NCI-H2196 treated with DMSO at 0.1 percent for 48 hours (cell line): ENCODE results near the gene RIMBP2.

Experiments
- DNase-seq: peaks from one replicate; lab custom pipeline; 2025; ENCODE audit not compliant: unreplicated experiment; lab: John Stamatoyannopoulos, UW

The RIMBP2 gene

GRCh38 chr12:130394906-130395305 is 321.2 kb downstream of the RIMBP2 start:
- no peak for DNase-seq

DNA sequence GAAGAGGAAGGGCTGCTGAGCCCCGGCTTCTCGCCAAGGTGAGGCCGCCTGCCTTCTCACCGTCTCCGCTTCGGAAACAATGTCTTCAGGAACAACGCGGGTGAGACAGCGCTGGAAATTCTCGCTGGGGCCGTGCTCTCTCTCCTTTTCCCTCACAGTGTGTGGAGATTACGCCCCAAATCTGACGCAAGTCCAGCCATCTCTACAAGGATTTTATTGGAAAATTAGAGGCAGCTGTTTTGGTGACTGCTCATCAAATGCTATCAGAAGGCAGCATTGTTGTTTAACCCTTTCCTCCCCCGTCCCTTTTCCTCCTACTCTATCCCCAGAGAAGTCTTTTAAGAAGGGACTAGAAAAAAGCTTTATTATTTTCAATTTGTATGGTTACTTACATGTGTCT is 324.9 kb downstream of the RIMBP2 start:
- DNase-seq, result no peak

- DNase-seq, result no peak
These were observed 330.9 kb downstream of the RIMBP2 start for GRCh38 chr12:130385193-130385592.

DNA sequence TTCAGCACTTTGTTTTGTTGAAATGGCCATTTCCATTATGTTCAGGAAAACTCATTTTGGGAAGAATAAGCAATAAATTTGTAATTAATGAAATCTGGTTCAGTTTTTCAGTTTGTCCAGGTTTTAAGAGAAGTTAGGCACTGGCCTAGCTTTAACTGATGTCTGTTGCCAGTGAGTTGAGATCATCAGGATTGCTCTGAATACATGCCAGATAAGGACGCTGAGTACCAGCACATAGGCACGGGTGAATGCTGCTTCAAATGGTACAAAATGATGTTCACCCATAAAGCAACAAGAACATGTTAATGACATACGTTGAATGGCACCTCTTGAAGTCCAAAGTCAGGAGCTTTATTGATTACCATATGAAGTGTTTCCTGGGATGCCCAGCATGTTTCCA is 331.9 kb downstream of the RIMBP2 start:
- DNase-seq, result no peak

DNA sequence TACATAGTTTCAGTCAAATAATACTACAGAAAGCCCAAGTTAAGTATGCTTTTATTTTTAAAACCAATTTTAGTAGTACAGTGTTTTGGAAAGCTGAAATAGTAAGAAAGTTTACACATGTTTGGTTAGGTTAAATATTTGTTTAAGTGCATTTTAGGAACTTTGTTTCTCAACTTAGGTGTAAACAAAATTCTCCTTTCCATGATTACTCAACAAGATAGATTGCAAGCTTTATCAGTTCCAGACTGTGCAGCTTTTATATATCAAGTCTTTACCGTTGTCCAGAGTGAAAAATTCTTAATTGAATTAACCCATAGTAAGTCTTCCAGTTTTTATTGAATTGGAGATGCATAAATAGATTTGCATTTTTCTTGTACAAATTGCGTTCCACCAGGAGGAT is 333.3 kb downstream of the RIMBP2 start:
- DNase-seq, result no peak

DNA sequence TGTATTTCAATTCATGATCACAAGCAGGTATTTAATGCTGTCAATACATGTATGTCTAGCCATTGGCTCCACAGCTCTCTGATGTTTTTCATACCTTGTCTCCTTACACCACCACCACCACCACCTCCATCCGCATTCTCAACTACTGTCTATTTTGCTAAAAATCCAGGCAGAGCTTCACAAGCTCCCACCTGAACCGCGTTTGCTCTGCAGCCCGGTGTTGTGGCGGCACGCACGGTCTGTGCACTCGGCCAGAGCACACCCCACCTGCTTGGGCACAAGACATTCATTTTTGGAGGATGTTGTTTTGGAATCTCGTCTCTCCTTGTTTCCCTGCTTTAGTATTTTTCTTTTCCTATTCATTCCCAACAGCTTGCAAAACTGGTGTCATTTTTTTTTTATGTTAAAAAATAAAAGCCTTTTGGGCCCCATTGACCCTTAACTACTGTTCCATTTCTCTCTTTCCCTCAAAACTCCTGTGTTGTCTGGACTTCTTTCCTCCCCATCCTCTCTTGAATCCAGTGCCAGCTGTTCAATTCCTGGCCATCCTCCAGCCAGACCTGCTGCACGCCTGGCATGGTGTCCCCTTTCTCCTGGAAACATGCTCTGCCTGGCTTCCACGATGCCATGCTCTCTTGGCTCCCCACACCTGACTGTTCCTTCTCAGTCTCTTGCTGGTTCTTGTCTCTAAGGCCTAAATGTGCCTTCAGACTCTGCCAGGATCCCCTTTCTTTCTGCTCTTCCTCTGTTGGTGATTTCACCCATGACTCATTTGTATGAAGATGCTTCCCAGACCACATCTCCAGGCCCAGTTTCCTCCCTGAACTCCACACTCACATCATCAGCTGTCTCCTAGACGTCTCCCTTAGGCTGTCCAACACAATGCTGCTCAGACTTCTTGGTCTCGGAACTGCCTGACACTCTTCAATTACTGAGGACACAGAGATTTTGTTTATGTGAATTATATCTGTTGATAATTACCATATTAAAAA is 340.5 kb downstream of the RIMBP2 start:
- no peak for DNase-seq

GRCh38 chr12:130374083-130374482 is 342.0 kb downstream of the RIMBP2 start:
- no peak for DNase-seq

DNA sequence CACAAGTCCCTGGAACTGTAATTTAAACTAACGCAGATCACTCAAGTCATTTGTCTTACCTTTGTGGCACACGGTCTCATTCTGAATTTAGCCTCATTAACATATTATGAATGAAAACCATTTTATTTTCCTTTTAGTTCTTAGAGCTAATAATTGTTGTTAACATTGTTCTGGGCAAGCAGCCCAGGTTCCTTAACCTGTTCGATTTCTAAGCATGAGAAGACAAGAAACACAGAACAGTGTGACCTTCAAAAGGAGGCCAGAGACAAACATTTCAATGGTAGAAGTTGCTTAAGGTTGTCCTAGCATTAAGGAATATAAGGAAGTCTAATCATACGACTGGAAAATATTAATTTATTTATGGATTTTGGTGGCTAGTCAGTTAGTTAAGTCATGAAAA is 343.2 kb downstream of the RIMBP2 start:
- DNase-seq, result no peak

GRCh38 chr12:130371296-130371695 is 344.8 kb downstream of the RIMBP2 start:
- no peak for DNase-seq

DNA sequence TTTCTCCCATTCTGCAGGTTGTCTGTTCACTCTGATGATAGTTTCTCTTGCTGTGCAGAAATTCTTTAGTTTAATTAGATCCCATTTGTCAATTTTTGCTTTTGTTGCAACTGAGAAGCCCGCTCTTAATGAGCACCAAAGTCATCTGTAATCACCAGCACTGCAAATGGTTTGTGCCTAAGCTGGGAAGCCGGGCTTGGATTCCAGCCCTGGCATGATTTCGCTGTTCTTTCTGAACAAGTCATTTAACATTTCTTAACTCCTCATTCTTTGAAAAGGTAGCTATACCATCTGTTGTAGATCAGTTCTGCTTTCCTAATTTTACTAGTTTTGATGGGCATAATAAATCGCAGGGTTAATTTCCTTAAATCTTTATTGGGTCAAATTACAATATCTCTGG is 346.3 kb downstream of the RIMBP2 start:
- no peak for DNase-seq

- no peak for DNase-seq
These were observed 348.6 kb downstream of the RIMBP2 start for GRCh38 chr12:130367523-130367922.

GRCh38 chr12:130367003-130367402 is 349.1 kb downstream of the RIMBP2 start:
- no peak for DNase-seq

DNA sequence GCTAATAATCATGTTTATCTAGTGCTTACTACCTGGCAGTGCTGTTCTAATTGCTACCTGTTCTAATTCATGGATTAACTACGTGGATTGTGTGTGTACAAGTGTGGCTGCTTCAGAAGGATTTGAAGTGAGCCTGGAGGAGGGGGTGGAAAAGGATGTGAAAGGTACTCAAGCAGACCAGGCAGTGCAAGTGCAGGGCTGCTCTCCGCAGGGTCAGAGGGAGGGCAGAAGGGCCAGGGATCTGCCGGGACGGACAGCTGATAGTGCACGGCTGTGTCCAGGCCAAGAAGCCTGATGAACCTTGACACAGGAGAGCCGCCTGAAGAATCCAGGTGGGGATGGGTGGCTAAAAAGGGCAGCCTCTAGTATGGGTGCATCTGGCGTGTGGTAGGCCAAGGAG is 349.9 kb downstream of the RIMBP2 start:
- no peak for DNase-seq

- DNase-seq, result no peak
These were observed 351.5 kb downstream of the RIMBP2 start for GRCh38 chr12:130364578-130364977.

DNA sequence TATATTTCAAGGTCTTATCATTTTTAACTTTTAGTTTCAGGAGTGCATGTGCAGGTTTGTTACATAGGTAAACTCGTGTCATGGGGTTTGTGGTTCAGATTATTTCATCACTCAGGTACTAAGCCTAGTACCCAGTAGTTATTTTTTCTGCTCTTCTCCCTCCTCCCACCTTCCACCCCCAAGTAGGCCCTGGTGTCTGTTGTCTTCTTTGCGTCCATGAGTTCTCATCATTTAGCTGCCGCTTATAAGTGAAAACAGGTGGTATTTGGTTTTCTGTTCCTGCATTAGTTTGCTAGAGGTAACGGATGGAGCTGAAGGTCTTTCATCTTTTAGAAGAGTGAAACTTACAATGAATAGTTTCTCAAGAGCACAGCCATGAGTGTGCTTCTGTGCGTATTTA is 354.0 kb downstream of the RIMBP2 start:
- no peak for DNase-seq

DNA sequence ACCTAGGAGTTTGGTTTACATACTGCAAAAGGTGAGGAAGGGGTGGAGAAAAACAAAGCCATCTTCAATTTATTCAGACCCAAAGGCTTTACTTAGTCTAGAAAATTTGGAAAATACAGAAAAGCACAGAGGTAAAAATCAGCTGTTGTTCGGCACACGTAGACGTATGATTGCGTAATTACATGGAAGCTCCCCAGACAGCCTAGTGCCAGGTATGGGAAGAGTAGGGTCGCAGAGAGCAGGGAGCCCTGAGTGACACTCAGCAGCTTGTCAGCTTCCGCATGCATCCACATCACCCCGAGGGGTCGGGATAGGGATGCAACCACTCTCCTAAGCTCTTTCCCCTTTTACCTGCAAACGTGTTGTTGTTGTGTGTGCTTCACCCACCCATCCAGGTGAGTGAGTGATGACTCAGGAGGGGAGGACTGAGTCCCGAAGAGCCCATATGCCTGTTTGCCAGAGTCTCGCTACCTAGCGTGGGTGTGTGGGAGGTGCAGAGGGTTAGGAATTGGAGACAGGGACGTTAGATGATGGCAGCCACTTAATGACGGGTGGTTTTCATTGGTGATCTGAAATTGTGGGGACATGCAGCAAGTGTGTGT is 358.3 kb downstream of the RIMBP2 start:
- DNase-seq, result no peak

- DNase-seq, result peak; percentile 25
These were observed 358.9 kb downstream of the RIMBP2 start for GRCh38 chr12:130357241-130357640.

DNA sequence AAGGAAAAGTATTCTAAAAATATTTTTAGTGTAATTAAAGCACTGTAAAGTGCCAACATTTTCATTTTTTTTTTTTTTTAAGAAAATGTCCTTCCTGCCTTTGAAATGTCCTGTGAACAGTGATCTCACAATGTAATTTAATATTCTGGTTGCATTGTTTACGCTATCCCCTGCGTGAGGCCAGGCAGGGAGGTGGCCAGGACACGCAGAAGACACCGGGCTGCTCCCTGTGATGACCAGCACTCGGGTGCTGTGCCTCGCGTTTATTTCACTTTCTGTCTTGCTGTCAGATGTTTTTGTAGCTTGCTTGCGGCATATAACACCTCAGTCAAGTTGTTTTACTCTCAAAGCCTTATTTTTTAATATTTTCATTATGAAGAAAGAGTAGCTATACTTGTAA is 359.9 kb downstream of the RIMBP2 start:
- DNase-seq, result no peak

GRCh38 chr12:130354407-130354806 is 361.7 kb downstream of the RIMBP2 start:
- no peak for DNase-seq

- DNase-seq, result no peak
These were observed 363.0 kb downstream of the RIMBP2 start for GRCh38 chr12:130353081-130353480.

GRCh38 chr12:130351326-130351725 is 364.8 kb downstream of the RIMBP2 start:
- DNase-seq, result no peak

- no peak for DNase-seq
These were observed 365.4 kb downstream of the RIMBP2 start for GRCh38 chr12:130350715-130351114.
